Transverse colon (tissue), 3 donors: Measurements from ENCODE around the gene VCP.

ENCODE experiments used
- CTCF ChIP-seq, 5 experiments: fragments of 200-600 bp in 3 of 5; fragments of 450-650 bp in 2 of 5; sonication (generic) in 3 of 5; IDR thresholded peaks; 1 replicate in 2 of 5; 2 replicates in 3 of 5; pipeline ENCODE4 v1.5.1; 2016 to 2017; ENCODE audit warnings: antibody characterized with exemption in 5 of 5, inconsistent platforms in 3 of 5, mild to moderate bottlenecking in 2 of 5, moderate library complexity in 1 of 5
- EP300 ChIP-seq: sonication (generic); formaldehyde crosslinking; IDR thresholded peaks from one replicate; pipeline ENCODE4 v1.6.1; 2017; ENCODE audit warnings: antibody characterized with exemption, low read depth

GRCh38 chr9:35102769-35103659 is 30.6 kb upstream of the VCP start, which contains the start of gene STOML2:
- no peak for TF ChIP-seq CTCF (IDR thresholded peaks at IDR 0.05)
- no peak for TF ChIP-seq EP300
